ENCODE measurements around the gene PRRX1. TPM values are rescaled to one million over a fixed set of nuclear protein-coding genes. Genes with fewer than 3 reads are reported as not detected.

Gene PRRX1
- total RNA-seq, 3 donors from 2014 or later, result 2.1 to 4.4 (median 3.9) TPM

DNA sequence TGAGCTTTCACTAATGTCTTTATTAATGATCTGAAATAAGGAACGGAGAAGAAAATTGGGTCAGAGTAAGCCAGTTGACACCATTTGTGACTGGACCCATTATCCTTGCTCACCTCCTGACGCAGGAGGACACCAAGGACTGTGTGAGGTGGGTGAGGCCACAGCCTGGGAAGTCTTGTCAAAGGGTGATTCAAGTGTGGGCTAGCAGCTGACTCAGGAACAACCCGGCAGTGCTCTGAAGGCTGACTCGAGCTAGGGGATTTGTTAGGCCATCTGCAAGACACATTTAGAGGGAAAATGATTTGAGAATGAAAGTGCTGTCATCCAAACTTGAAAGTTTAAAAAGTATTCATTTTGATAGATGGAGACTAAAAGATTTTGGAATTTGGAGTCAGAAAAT is 21.2 kb downstream of the PRRX1 start:
- Histone ChIP-seq H3K36me3 (ENCODE audit: low read depth) (no peaks in the 10 kb centered on the region), H3K4me3 (no peak overlapping the region), H3K4me1 (ENCODE audit: low read depth) (no peaks in the 10 kb centered on the region), H3K9me3 (no peaks in the 10 kb centered on the region)
- ATAC-seq, result no peak
- TF ChIP-seq CTCF (IDR thresholded peaks at IDR 0.05), result no peak
- intact Hi-C loops (cut with DNase I, micrococcal nuclease), result loop anchor here in 1 of 2 donors (5.0 kb wide), 1 partner anchor 242 kb away; no protein-coding TSS in a partner anchor
- DNase-seq, result no peak

- Histone ChIP-seq H3K9me3 (no peaks in the 10 kb centered on the region), H3K36me3 (ENCODE audit: low read depth) (no peaks in the 10 kb centered on the region), H3K4me3 (no peak overlapping the region), H3K4me1 (ENCODE audit: low read depth) (no peaks in the 10 kb centered on the region)
- no peak for TF ChIP-seq CTCF (IDR thresholded peaks at IDR 0.05)
- intact Hi-C loops (cut with DNase I, micrococcal nuclease), result loop anchor here in 1 of 2 donors (5.0 kb wide), 1 partner anchor 241 kb away; no protein-coding TSS in a partner anchor
- no peak for DNase-seq
- no peak for ATAC-seq
Observed at GRCh38 chr1:170686291-170686690, 22.4 kb downstream of the PRRX1 start.

DNA sequence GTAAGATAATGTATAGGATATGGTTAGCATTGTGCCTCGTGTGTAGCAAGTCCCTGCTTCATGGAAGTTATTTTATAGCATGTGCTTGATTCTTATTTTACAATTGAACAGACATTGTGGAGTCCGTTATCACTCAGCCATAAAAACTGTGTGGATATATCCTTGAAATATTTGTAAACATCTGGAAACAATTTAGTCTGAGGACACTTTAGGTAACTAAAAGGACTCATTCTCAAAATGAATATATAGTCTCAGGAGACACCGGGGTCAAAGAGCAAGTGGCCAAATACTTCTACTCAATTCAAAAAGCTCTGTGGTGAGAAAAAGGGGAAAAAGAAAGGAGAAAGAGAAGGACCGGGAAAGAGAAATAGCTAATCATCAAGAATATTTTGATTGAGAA is 23.7 kb downstream of the PRRX1 start:
- no peak for ATAC-seq
- no peak for TF ChIP-seq CTCF (IDR thresholded peaks at IDR 0.05)
- no peak for DNase-seq
- Histone ChIP-seq H3K9me3 (no peaks in the 10 kb centered on the region), H3K36me3 (ENCODE audit: low read depth) (no peaks in the 10 kb centered on the region), H3K4me3 (no peak overlapping the region), H3K4me1 (ENCODE audit: low read depth) (no peaks in the 10 kb centered on the region)
- intact Hi-C loops (cut with DNase I, micrococcal nuclease), result loop anchor here in 1 of 2 donors (5.0 kb wide), 1 partner anchor 240 kb away; no protein-coding TSS in a partner anchor

DNA sequence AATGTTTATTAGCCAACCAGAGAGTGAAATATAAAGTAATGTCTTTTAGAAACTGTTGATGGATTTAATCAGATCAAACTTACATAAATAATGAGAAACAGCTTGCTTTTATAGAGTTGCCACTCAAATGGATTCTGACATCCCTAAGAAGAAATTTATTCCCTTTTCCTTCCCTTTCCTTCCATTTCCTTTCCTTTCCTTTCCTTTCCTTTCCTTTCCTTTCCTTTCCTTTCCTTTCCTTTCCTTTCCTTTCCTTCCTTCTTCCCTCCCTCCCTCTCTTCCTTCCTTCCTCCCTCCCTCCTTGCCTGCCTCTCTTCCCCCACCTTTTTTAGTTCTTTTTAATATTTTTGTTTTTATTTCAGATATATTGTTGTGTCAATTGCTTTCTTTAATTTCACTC is 27.3 kb downstream of the PRRX1 start:
- no peak for TF ChIP-seq CTCF (IDR thresholded peaks at IDR 0.05)
- intact Hi-C loops (cut with DNase I, micrococcal nuclease), result no loop called here
- Histone ChIP-seq H3K36me3 (ENCODE audit: low read depth) (no peaks in the 10 kb centered on the region), H3K9me3 (no peaks in the 10 kb centered on the region), H3K4me3 (no peak overlapping the region), H3K4me1 (ENCODE audit: low read depth) (no peaks in the 10 kb centered on the region)
- ATAC-seq (no peak), DNase-seq (no peak)

- intact Hi-C loops (cut with DNase I, micrococcal nuclease), result no loop called here
- Histone ChIP-seq H3K4me1 (ENCODE audit: low read depth) (no peaks in the 10 kb centered on the region), H3K4me3 (no peak overlapping the region), H3K36me3 (ENCODE audit: low read depth) (no peaks in the 10 kb centered on the region), H3K9me3 (no peaks in the 10 kb centered on the region)
- no peak for TF ChIP-seq CTCF (IDR thresholded peaks at IDR 0.05)
- DNase-seq (no peak), ATAC-seq (no peak)
Observed at GRCh38 chr1:170692866-170693575, 29.1 kb downstream of the PRRX1 start.

Measured in mucosa of descending colon (tissue), 3 donors.